ENCODE data around the gene NXPE4. TPM values are rescaled to one million over a fixed set of nuclear protein-coding genes. Genes with fewer than 3 reads are reported as not detected.
"Not testable (repeated sequence)": the region's sequence is repeated elsewhere in the genome, so short reads cannot be mapped to it uniquely, and the experiment has no call there.

NXPE4 gene
- total RNA-seq, 1 experiment from 2014 or later = not detected

- no peaks in the 10 kb centered on the region for H3K36me3 ChIP-seq (replicated peaks; ENCODE audit: control insufficient read depth, insufficient read depth, low read length)
- H3K27me3 ChIP-seq (ENCODE audit: control insufficient read depth, insufficient read depth, low read length) = no peaks in the 10 kb centered on the region
- no peak for DNase-seq
- no peak overlapping the region for H3K4me3 ChIP-seq (ENCODE audit: insufficient read depth, low read depth, low read length)
Measured at GRCh38 chr11:114615448-114616361, 20.1 kb upstream of the NXPE4 start.

DNA sequence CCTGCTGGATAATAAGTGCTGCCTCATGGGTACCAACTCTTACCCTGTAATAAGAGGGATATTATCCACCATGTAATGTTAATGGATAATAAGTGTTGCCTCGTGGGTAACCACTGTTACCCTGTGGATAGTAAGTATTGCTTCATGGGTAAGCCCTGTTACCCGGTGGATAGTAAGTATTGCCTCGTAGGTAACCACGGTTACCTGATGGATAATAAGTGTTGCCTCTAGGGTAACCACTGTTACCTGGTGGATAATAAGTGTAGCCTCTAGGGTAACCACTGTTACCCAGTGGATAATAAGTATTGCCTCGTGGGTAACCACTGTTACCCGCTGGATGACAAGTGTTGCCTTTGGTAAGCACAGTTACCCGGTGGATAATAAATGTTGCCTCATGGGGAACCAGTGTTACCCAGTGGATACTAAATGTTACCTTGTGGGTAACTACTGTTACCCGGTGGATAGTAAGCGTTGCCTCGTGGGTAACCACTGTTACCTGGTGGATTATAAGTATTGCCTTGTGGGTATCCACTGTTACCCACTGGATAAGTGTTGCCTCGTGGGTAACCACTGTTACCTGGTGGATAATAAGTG is 18.6 kb upstream of the NXPE4 start:
- DNase-seq = no peak
- no peaks in the 10 kb centered on the region for H3K27me3 ChIP-seq (ENCODE audit: control insufficient read depth, insufficient read depth, low read length)
- no peak overlapping the region for H3K4me3 ChIP-seq (ENCODE audit: insufficient read depth, low read depth, low read length)
- H3K36me3 ChIP-seq (replicated peaks; ENCODE audit: control insufficient read depth, insufficient read depth, low read length) = no peaks in the 10 kb centered on the region

GRCh38 chr11:114613094-114613493 is 17.5 kb upstream of the NXPE4 start:
- H3K36me3 ChIP-seq (replicated peaks; ENCODE audit: control insufficient read depth, insufficient read depth, low read length); DNase-seq; H3K27me3 ChIP-seq (ENCODE audit: control insufficient read depth, insufficient read depth, low read length); H3K4me3 ChIP-seq (ENCODE audit: insufficient read depth, low read depth, low read length): not testable (repeated sequence)

GRCh38 chr11:114612686-114613085 is 17.1 kb upstream of the NXPE4 start:
- H3K4me3 ChIP-seq (ENCODE audit: insufficient read depth, low read depth, low read length) = no peak overlapping the region
- no peak for DNase-seq
- H3K36me3 ChIP-seq (replicated peaks; ENCODE audit: control insufficient read depth, insufficient read depth, low read length) = no peaks in the 10 kb centered on the region
- H3K27me3 ChIP-seq (ENCODE audit: control insufficient read depth, insufficient read depth, low read length) = no peaks in the 10 kb centered on the region

DNA sequence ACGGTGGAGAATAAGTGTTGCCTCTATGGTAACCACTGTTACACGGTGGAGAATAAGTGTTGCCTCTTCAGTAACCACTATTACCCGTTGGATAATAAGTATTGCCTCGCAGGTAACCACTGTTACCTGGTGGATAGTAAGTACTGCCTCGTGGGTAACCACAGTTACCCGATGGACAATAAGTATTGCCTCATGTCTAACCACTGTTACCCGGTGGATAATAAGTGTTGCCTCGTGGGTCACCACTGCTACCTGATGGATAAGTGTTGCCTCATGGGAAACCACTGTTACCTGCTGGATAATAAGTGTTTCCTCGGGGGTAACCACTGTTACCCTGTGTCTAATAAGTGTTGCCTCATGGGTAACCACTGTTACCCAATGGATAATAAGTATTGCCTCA is 16.6 kb upstream of the NXPE4 start:
- H3K36me3 ChIP-seq (replicated peaks; ENCODE audit: control insufficient read depth, insufficient read depth, low read length); DNase-seq; H3K4me3 ChIP-seq (ENCODE audit: insufficient read depth, low read depth, low read length); H3K27me3 ChIP-seq (ENCODE audit: control insufficient read depth, insufficient read depth, low read length): not testable (repeated sequence)

DNA sequence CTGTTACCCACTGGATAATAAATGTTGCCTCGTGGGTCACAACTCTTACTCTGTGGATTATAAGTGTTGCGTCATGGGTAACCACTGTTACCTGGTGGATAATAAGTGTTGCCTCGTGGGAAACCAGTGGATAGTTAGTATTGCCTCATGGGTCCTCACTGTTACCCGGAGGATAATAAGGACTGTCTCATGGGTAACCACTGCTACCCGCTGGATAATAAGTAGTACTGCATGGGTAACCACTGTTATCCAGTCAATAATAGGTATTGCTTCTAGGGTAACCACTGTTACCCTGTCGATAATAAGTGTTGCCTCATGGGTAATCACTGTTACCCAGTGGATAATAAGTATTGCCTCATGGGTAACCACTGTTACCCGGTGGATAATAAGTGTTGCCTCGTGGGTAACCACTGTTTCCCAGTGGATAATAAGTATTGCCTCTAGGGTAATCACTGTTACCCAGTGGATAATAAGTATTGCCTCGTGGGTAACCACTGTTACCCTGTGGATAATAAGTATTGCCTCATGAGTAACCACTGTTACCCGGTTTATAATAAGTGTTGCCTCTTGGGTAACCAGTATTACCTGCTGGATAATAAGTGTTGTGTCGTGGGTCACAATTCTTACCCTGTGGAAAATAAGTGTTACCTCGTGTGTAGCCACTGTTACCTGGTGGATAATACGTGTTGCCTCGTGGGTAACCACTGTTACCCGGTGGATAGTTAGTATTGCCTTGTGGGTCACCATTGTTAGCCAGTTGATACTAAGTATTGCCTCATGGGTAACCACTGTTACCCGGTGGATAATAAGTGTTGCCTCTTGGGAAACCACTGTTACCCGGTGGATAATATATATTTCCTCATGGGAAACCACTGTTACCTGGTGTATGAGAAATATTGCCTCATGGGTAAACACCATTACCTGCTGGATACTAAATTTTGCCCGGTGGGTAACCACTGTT is 15.7 kb upstream of the NXPE4 start:
- Histone ChIP-seq H3K4me3 (ENCODE audit: insufficient read depth, low read depth, low read length) (no peak overlapping the region), H3K36me3 (replicated peaks; ENCODE audit: control insufficient read depth, insufficient read depth, low read length) (no peaks in the 10 kb centered on the region), H3K27me3 (ENCODE audit: control insufficient read depth, insufficient read depth, low read length) (no peaks in the 10 kb centered on the region)
- DNase-seq = no peak

- Histone ChIP-seq H3K36me3 (replicated peaks; ENCODE audit: control insufficient read depth, insufficient read depth, low read length) (no peaks in the 10 kb centered on the region), H3K27me3 (ENCODE audit: control insufficient read depth, insufficient read depth, low read length) (no peaks in the 10 kb centered on the region), H3K4me3 (ENCODE audit: insufficient read depth, low read depth, low read length) (no peak overlapping the region)
- DNase-seq = no peak
Measured at GRCh38 chr11:114610550-114610949, 15.0 kb upstream of the NXPE4 start.

- no peak for DNase-seq
- no peaks in the 10 kb centered on the region for H3K27me3 ChIP-seq (ENCODE audit: control insufficient read depth, insufficient read depth, low read length)
Measured at GRCh38 chr11:114609429-114609828, 13.8 kb upstream of the NXPE4 start.

DNA sequence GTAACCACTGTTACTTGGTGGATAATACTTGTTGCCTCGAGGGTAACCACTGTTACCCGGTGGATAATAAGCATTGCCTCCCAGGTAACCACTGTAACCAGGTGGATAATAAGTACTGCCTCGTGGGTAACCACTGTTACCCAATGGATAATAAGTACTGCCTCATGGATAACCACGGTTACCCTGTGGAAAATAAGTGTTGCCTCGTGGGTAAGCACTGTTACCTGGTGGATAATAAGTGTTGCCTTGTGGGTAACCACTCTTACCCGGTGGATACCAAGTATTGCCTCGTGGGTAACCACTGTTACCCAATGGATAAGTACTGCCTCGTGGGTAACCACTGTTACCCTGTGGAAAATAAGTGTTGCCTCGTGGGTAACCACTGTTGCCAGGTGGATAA is 13.0 kb upstream of the NXPE4 start:
- not testable (repeated sequence) for H3K4me3 ChIP-seq (ENCODE audit: insufficient read depth, low read depth, low read length); H3K36me3 ChIP-seq (replicated peaks; ENCODE audit: control insufficient read depth, insufficient read depth, low read length); H3K27me3 ChIP-seq (ENCODE audit: control insufficient read depth, insufficient read depth, low read length); DNase-seq

More at GRCh38 chr11:114609429-114609828, 13.8 kb upstream of the NXPE4 start:
- no peaks in the 10 kb centered on the region for H3K36me3 ChIP-seq (replicated peaks; ENCODE audit: control insufficient read depth, insufficient read depth, low read length)
- H3K4me3 ChIP-seq (ENCODE audit: insufficient read depth, low read depth, low read length) = no peak overlapping the region

GRCh38 chr11:114607753-114608459 is 12.3 kb upstream of the NXPE4 start:
- Histone ChIP-seq H3K4me3 (ENCODE audit: insufficient read depth, low read depth, low read length) (no peak overlapping the region), H3K27me3 (ENCODE audit: control insufficient read depth, insufficient read depth, low read length) (no peaks in the 10 kb centered on the region)
- DNase-seq = no peak

GRCh38 chr11:114606802-114607075 is 11.2 kb upstream of the NXPE4 start:
- H3K4me3 ChIP-seq (ENCODE audit: insufficient read depth, low read depth, low read length); H3K27me3 ChIP-seq (ENCODE audit: control insufficient read depth, insufficient read depth, low read length): not testable (repeated sequence)

More at GRCh38 chr11:114607753-114608459, 12.3 kb upstream of the NXPE4 start:
- no peaks in the 10 kb centered on the region for H3K36me3 ChIP-seq (replicated peaks; ENCODE audit: control insufficient read depth, insufficient read depth, low read length)

GRCh38 chr11:114606003-114606801 is 10.6 kb upstream of the NXPE4 start:
- Histone ChIP-seq H3K36me3 (replicated peaks; ENCODE audit: control insufficient read depth, insufficient read depth, low read length) (no peaks in the 10 kb centered on the region), H3K4me3 (ENCODE audit: insufficient read depth, low read depth, low read length) (no peak overlapping the region), H3K27me3 (ENCODE audit: control insufficient read depth, insufficient read depth, low read length) (no peaks in the 10 kb centered on the region)
- DNase-seq = no peak

More at GRCh38 chr11:114606802-114607075, 11.2 kb upstream of the NXPE4 start:
- H3K36me3 ChIP-seq (replicated peaks; ENCODE audit: control insufficient read depth, insufficient read depth, low read length); DNase-seq: not testable (repeated sequence)

GRCh38 chr11:114605370-114605769 is 9.8 kb upstream of the NXPE4 start:
- no peak for DNase-seq
- no peak overlapping the region for H3K4me3 ChIP-seq (ENCODE audit: insufficient read depth, low read depth, low read length)
- no peaks in the 10 kb centered on the region for H3K27me3 ChIP-seq (ENCODE audit: control insufficient read depth, insufficient read depth, low read length)
- no peaks in the 10 kb centered on the region for H3K36me3 ChIP-seq (replicated peaks; ENCODE audit: control insufficient read depth, insufficient read depth, low read length)
